ENCODE measurements around the gene PTPN2.
"Not testable (repeated sequence)": the region's sequence is repeated elsewhere in the genome, so short reads cannot be mapped to it uniquely, and the experiment has no call there.

PTPN2 gene

GRCh38 chr18:12769644-12770440 is 114.2 kb downstream of the PTPN2 start:
- DNase-seq = no peak

DNA sequence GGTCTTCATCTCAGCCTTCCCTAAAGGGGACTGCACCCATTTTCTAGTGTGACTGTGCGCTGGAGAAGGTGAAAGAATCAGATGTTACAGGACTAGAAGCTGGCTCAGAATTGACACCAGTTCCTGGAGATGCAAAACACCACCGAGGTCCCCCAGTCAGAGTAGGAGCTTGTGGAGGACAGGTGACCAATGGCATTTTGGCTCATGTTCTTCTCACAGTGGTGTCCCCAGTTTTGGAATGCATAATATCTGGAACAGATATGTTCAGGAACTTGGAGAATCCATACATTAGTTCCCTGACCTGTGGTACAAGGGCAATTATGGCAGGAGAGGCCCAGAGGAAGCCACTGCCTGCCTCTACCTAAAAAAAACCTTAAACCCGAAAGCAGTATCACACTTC is 114.9 kb downstream of the PTPN2 start:
- DNase-seq = no peak

GRCh38 chr18:12768625-12769024 is 115.4 kb downstream of the PTPN2 start:
- no peak for DNase-seq

DNA sequence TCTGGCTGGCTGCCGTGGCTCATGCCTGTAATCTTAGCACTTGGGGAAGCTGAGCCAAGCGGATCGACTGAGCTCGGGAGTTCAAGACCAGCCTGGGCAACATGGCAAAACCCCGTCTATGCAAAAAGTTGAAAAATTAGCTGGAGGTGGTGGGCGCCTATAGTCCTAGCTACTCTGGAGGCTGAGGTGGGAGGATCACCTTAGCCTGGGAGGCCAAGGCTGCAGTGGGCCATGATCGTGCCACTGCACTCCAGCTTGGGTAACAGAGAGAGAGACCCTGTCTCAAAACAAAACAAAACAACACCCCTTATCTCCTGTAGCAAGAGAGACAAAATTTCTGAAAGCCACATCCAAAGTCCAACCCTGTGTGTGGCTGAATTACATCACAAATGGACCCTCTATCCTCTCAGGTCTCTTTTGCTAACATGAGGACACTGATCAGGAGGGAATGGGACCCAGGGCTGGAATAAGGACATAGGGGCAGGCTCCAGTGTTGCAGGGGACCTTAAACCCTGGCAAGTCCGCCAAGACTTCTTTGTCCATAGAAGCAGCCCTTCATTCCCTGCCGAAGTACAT is 116.4 kb downstream of the PTPN2 start:
- DNase-seq = no peak

DNA sequence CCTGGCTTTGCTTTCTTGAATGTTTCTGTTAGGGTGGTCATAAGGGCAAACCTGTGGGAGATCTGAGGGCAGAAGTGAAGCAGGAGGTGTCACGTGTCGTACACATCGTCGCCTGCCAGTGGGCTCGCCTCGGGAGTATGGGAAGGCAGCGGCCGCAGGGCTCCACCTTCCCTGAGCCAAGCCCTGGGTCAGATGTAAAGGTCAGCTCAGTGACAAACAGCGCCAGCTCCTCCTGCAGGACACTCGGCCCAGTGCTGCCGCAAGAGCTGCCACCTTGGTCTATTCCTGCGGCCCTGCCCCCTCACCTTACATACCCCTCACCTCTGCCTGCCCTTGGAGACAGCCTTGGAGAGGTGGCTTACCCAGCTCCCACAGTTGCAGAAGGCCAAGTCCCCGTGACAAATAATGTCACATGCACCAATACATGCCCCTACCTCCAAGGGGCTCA is 117.0 kb downstream of the PTPN2 start:
- no peak for DNase-seq

DNA sequence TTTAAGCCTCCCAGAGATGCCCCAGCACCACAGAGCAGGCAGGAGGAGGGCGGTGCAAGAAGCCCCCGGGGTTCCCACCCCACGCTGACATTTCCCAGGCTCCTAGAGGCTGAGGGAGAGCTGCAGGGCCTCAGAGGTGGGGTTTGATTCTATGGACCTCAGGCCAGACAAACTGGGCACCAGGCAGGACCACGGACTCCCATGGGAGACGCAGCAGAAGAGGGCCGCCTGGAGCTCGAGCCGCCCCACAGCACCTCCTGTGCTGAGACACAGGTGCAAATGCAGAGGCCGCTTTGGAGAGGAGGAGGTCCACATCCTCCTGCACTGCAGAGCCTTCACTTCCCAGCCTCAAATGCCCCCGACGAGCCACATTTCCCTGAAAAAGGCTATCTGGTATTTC is 118.5 kb downstream of the PTPN2 start:
- DNase-seq = no peak

GRCh38 chr18:12765126-12765525 is 118.9 kb downstream of the PTPN2 start:
- no peak for DNase-seq

GRCh38 chr18:12758566-12758965 is 125.5 kb downstream of the PTPN2 start:
- DNase-seq = not testable (repeated sequence)

DNA sequence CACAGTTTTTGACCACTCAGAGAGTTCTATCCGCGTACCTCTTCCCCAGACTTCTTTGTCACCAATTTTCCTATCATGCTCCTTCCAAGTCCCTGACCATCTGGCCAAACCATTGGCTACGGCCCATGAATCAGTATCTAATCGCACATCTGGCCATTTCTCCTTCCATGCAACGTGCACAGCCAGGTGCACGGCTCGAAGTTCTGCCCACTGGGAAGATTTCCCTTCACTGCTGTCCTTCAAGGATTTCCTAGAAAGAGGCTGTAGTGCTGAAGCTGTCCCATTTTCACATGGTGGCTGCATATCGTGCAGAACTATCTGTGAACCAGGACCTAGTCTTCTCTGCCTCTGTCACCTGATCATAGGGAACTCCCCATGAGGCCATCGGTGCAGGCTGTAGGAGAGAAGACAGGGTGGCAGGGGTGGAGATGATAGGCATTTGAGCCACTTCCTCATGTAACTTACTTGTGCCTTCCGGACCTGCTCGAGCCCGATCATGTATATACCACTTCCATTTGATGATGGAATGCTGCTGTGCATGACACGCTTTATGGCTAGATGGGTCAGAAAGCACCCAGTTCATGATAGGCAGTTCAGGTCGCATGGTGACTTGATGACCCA is 127.3 kb downstream of the PTPN2 start:
- DNase-seq = not testable (repeated sequence)

- not testable (repeated sequence) for DNase-seq
Measured at GRCh38 chr18:12755606-12756005, 128.4 kb downstream of the PTPN2 start.

GRCh38 chr18:12754511-12754910 is 129.5 kb downstream of the PTPN2 start:
- no peak for DNase-seq

DNA sequence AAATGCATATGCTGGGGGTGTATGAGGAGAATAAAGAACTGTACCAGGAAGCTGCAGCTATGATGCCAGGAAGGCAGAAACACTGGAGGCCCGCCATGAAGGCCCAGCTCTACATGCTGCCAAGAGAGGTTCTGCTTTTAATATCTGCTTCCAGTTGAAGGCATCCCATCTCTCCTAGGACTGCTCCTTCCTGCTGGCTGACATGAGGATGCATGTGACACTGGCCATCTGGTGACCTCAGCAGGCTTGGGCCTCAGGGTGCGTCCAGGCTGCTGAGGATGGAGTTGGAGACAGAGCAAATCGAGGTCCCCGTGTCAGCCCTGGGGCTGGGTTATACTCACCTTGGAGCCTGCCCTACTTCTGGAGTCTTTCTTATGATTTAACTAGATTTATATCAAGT is 132.1 kb downstream of the PTPN2 start:
- no peak for DNase-seq

GRCh38 chr18:12751503-12751884 is 132.5 kb downstream of the PTPN2 start:
- DNase-seq = no peak

DNA sequence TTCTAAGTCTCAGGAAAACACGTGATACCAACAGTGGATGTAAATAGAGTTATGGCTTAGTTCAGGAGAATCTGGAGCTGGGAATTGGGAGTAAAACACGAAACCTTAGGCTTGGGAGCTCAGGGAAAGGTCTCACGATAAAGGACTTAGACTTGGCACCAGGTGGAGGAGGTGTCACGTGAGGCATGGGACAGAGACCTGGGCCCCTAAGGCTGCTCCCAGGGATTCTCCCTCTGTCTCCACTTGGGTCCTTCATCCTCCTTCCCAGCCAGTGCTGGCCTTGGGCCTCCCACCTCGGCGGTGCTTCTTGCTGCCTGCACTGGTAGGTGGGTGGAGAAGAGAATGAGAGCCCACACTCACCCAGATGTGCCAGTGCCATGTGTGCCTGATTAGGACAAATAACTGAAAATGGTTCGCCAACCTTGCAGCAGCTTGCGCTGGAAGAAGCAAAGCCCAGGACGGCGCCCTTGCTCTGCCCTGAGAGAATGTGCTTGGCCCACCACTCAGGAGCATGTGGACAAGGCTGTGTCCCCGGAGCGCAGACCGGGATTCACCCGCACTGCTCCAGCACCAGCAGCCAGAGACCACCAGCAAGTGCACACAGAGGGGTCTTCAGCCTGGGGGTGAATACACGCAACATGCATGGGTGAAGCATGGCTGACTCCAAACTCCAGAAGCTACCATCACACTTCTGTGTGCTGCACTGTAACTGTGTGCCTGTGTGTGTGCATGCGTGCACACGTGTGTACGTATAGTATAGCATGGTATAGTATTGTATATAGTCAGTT is 133.1 kb downstream of the PTPN2 start:
- DNase-seq = no peak

GRCh38 chr18:12750076-12750714 is 133.8 kb downstream of the PTPN2 start:
- no peak for DNase-seq

DNA sequence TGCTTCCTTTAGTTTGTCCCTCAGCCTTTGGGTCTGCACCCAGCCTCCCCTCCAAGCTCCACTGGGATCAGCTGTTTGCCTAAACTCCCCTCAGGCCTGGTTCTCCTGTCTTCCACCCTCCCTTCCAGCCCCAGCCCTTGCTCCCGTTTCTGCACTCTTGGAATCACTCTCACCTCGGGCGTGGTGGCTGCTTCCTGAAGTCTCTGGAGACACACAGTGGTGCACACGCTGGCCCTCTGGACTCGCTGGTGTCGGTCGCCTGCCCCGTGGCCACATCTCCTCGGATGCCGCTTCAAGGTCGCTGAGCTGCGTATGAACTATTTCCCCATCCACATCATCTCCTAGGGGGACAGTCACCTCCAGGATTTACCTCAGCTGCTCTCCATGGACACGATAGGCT is 134.9 kb downstream of the PTPN2 start:
- DNase-seq = no peak

DNA sequence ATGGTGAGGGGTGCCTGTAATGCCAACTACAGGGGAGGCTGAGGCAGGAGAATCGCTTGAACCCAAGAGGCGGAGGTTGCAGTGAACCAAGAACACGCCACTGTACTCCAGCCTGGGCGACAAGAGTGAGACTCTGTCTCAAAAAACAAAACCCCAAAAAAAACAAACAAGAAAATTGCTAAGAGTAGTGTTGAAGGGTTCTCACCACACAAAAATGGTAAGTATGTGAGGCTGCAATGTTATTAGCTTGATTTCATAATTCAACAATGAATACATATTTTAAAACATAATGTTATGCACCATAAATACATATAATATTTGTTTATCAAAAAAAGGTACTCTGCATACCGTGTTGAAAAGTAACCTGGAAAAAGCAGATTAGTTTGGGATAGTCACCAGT is 135.4 kb downstream of the PTPN2 start:
- DNase-seq = no peak

DNA sequence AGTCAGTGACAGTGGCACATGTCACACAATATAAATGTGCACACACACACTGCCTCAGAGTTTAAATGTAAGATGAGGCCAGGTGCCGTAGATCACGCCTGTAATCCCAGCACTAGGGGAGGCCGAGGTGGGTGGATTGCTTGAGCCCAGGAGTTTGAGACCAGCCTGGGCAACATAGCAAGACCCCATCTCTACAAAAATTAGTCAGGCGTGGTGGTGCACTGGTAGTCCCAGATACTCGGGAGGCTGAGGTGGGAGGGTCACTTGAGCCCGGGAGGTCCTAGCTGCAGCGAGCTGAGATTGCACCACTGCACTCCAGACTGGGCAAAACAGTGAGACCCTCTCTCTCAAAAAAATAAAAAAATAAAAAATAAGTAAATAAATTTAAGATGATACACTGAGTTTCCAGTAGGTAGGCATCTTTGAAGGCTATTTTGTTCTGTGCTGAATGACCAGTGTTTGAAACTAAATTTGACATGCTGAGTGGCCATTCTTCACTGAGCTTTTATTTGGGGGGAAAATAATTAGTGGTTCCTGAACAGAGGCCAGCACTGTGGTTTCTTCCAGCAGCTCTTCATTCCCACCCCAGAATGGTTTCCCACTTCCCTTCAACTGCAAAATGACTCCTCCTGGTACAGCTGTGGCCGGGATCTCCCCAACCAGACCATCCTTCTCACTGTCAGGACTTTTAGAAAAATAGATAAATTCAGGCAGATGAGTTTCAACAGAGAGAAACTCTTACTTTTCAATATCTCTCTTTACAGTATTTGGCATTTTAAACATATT is 136.3 kb downstream of the PTPN2 start:
- DNase-seq = no peak

DNA sequence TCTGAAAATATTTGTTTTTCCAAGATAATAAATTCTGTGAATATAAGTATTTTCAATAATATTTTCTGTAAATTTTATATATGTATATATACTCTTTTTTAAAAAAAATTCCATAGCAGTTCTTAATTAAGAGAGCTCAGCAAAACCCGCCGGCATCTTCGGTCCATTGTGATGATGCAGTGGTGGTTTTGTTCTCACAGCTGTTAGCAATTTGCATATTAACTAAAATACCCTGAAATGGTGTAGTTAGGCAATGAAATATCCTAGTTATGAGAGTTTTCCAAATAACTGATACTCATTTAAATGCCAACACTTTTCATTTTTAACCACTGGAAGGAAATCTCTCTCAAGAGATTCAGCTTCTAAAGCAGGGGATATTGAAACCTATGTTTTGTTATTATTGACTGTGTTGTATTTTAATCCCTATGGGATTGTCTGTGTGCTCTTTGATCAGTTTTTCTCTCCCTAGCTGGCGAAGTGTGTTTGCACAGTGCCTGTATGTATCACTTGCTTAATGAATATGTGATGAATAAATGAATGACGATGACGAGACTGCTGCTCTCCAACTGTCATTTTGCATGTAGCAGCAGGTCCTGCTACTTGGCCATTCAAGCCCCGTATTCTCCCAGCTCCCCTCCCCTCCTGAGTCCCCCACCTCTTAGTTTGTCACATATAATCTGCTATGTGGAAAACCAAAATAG is 138.8 kb downstream of the PTPN2 start:
- no peak for DNase-seq

GRCh38 chr18:12744103-12744502 is 139.9 kb downstream of the PTPN2 start:
- no peak for DNase-seq

DNA sequence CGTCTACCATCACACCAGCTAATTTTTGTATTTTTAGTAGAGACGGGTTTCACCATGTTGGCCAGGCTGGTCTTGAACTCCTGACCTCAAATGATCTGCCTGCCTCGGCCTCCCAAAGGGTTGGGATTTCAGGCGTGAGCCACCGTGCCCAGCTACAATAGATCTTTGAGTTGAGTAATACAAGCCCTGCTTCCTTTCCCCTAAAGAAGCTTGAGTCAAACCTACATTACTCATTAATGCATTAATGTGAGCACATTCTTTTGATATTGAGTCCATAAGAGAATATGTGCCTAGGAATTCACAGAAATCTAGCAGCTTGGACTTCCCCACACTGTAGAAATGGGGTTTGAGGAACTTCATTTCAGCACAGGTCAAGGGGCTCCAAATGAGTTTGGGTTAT is 141.6 kb downstream of the PTPN2 start:
- DNase-seq = no peak

All from NCI-H1048 (cell line).